Measurements from ENCODE around the gene CASP9.
"Not testable (repeated sequence)": the region's sequence is repeated elsewhere in the genome, so short reads cannot be mapped to it uniquely, and the experiment has no call there.

CASP9 gene

GRCh38 chr1:15525050-15526020 lies 1.3 kb upstream of the CASP9 start:
- peak; percentile 82 for DNase-seq

DNA sequence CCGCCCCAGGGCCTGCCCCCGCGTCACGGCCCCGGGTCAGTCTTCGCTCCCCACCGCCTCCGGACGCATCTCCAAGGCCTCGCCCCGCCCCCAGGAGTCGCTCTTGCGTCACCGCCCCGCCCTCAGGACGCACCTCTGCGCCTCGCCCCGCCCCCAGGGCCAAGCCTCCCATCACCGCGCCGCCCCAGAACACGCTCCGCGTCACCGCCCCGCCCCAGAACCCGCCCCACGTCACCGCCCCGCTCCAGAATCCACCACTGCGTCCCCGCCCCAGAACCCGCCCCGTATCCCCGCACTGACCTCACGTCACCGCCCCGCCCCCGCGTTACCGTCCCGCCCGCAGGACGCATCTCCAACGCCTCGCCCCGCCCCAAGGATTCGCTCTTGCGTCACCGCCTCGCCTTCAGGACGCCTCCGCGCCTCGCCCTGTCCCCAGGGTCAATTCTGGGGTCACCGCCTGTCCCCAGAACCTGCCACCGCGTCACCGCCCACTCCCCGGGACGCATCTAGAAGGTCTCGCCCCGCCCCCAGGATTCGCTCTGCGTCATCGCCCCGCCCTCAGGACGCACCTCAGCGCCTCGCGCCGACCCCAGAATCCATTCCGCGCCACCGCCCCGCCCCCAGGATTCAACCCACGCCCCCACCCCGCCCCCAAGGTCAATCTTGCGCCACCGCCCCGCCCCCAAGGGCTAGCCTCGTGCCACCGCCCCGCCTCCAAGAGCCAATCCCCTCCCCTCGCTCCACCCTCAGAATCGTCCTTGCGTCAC lies 451 bp upstream of the CASP9 start:
- peak; percentile 97 for DNase-seq

GRCh38 chr1:15523104-15524020 lies 653 bp downstream of the CASP9 start:
- peak; percentile 59 for DNase-seq

GRCh38 chr1:15522551-15522950 lies 1.5 kb downstream of the CASP9 start:
- DNase-seq: no peak

- not testable (repeated sequence) for DNase-seq
Observed at GRCh38 chr1:15521206-15521906, 2.7 kb downstream of the CASP9 start.

DNA sequence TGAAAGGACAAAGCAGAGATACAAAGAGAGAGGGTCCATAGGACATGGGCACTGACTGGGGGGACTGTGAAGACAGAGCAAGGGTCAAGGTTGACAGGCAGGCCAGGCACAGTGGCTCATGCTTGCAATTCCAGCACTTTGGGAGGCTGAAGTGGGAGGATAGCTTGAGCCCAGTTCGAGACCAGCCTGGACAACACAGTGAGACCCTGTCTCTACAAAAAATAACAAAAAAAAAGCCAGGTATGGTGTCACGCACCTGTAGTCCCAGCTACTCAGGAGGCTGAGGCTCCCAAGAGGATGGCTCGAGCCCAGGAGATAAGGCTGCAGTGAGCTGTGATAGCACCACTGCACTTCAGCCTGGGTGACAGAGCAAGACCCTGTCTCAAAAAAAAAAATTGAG lies 4.4 kb downstream of the CASP9 start:
- no peak for DNase-seq

GRCh38 chr1:15515022-15515663 lies 8.9 kb downstream of the CASP9 start:
- no peak for DNase-seq

DNA sequence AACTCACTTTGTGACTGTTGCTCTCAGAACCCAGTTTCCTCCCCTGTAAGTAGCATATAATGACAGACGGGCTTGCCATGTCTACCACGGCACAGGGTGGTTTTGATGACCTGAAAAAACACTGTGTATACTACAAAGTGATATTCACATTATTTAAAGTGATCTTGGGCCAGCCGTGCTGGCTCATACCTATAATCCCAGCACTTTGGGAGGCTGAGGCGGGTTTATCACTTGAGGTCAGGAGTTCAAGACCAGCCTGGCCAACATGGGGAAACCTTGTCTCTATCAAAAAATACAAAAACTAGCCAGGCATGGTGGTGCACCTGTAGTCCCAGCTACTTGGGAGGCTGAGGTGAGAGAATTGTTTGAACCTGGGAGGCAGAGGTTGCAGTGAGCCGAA lies 9.5 kb downstream of the CASP9 start:
- not testable (repeated sequence) for DNase-seq

- DNase-seq: no peak
Observed at GRCh38 chr1:15513919-15514318, 10.1 kb downstream of the CASP9 start.

GRCh38 chr1:15513192-15513591 lies 10.8 kb downstream of the CASP9 start:
- DNase-seq: no peak

DNA sequence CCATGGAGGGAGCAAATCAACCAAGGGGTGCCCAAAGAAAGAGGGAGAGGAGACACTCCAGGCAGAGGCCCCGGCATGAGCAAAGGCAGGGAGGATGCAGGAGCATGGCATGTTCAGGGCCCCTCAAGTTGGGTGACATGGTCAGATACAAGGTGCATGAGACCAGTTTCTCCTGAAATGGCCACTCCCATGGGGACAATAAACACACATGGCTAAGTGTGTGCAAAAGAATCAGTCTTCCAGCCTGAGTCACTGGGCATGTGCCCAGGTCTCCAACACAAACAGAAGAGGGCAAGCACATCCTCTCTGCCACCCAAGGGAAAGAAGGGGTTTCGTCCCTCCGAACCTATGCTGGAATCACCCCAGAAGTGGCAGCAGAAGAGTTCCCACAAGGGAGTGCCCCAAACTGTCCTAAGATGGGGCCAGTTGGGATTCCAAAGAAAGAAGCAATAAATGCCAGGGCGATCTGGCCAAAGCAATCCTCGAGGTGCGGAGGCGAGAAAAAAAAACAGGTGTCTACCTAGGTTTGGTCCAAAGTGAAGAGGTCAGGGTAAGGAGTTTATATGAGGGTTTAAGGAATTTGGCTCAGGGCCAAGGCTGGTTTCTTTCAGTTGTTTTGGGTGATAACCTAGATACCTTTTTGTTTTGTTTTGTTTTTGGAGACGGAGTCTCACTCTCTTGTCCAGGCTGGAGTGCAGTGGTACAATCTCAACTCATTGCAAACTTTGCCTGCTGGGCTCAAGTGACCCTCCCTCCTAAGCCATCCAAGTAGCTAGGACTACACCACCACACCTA lies 13.2 kb downstream of the CASP9 start:
- no peak for DNase-seq

DNA sequence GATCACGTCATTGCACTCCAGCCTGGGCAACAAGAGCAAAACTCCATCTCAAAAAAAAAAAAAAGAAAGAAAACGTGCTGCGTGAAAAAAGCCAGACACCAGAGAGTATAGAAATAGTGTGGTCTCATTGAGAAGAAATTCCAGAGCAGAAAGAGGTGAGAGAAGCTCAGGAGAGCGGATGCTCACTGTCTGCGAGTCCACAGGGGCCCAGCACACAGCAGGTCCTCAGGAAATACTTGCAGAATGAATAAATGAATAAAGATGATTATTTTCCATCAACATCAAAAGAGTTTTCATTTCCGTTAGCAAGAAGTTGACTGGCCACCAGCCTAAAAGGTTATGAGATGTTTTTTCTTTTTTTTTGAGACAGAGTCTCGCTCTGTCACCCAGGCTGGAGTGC lies 14.4 kb downstream of the CASP9 start:
- no peak for DNase-seq

- DNase-seq: no peak
Observed at GRCh38 chr1:15508700-15509487, 15.1 kb downstream of the CASP9 start.

GRCh38 chr1:15507278-15507677 lies 16.7 kb downstream of the CASP9 start:
- no peak for DNase-seq

DNA sequence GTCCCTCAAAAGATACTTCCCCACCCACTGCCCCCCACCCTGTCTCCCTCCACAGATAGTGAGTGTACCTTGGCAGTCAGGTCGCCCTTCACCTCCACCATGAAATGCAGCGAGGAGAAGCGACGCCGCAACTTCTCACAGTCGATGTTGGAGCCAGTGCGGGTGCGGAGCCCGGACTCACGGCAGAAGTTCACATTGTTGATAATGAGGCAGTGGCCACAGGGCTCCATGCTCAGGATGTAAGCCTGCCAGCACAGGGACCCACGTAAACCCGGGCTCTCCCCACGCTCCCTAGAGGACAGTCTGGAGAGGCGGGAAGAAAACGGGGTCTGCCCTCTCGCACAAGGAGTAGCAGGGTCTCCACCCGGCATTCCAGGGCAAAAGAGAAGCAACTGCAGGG lies 17.2 kb downstream of the CASP9 start:
- no peak for DNase-seq

- no peak for DNase-seq
Observed at GRCh38 chr1:15504436-15504835, 19.6 kb downstream of the CASP9 start.

GRCh38 chr1:15501208-15502032 lies 22.6 kb downstream of the CASP9 start:
- DNase-seq: peak; percentile 9

- no peak for DNase-seq
Observed at GRCh38 chr1:15500184-15501178, 23.5 kb downstream of the CASP9 start.
